Right lobe of liver (tissue), 4 donors: ENCODE results near the gene RDX.

Source experiments
- POLR2A ChIP-seq: fragments of 450-650 bp; IDR thresholded peaks from one replicate; pipeline ENCODE4 v1.6.1; 2017; ENCODE audit warnings: antibody characterized with exemption, mild to moderate bottlenecking
- TF ChIP-seq, protein P1 (sequence below), 4 donors: fragments of 200-600 bp in 3 of 4; fragments of 450-650 bp in 1 of 4; IDR thresholded peaks; one replicate each; pipeline versions ENCODE4 v1.5.1 to v1.8.0; 2016 to 2022; ENCODE audit warnings: antibody characterized with exemption in 4 of 4, mild to moderate bottlenecking in 2 of 4
- donor health status: DM: no; HTN: no; CAD: no.
- donor health status: DM: no; HTN: no; CAD: no.
- donor health status: DM: no; HTN: yes; CAD: no.

DNA sequence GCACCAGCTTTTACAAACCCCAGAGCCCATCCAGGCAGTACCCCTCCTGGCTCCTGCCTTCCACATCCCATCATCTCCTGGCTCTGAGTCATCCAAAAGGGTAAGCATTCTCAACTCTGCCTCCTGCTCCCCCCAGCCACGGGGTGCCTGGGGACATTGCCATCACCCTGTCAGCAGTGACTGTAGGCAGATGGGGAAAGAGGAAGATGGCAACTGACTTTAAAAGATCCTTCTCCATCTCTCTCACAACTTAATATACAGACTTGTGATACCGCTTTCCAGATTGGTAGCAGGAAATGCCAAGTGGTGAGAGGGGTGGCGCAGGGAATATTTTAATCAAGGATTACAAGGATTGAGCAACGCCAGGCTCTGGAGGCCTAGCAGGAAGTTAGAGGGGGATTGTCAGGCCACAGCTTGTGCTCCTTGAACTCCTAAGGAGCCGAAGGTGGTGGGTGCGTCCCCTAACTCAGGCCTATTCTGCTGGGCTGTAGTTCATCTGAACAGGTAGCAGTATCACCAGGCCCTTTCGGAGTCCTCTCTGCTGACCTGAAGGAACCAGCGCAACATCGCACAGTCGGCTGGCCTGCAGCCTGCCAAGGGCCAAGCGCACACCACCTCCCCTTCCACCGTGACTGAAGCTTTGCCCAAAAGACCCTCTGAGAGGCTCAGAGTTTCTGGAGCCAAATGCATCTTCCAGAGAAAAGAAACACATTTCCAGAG, 119.9 kb downstream of the RDX start:
- TF ChIP-seq, protein P1, sequence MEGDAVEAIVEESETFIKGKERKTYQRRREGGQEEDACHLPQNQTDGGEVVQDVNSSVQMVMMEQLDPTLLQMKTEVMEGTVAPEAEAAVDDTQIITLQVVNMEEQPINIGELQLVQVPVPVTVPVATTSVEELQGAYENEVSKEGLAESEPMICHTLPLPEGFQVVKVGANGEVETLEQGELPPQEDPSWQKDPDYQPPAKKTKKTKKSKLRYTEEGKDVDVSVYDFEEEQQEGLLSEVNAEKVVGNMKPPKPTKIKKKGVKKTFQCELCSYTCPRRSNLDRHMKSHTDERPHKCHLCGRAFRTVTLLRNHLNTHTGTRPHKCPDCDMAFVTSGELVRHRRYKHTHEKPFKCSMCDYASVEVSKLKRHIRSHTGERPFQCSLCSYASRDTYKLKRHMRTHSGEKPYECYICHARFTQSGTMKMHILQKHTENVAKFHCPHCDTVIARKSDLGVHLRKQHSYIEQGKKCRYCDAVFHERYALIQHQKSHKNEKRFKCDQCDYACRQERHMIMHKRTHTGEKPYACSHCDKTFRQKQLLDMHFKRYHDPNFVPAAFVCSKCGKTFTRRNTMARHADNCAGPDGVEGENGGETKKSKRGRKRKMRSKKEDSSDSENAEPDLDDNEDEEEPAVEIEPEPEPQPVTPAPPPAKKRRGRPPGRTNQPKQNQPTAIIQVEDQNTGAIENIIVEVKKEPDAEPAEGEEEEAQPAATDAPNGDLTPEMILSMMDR (IDR thresholded peaks at IDR 0.05): no peak
- no peak for TF ChIP-seq POLR2A
